Calu3 (cell line): Measurements from ENCODE around the gene GRPEL1. TPM values are rescaled to one million over a fixed set of nuclear protein-coding genes. Genes with fewer than 3 reads are reported as not detected.

Experiments used
- BruUV-seq: library from RNA; stranded (reverse); fragments of 400-500 nt; replicated peaks from 2 replicates; lab custom pipeline; 2021; lab: Mats Ljungman, UMichigan
- CTCF ChIA-PET: fragments of 300-600 bp; sonication (Branson Sonifier 250); formaldehyde crosslinking; loops from one replicate; lab custom pipeline; 2022; ENCODE audit warnings: antibody characterized with exemption; lab: Charles Lee
- DNase-seq: peaks from one replicate; pipeline ENCODE4 v3.0.0; 2022
- H3K27ac Mint-ChIP-seq: one replicate; pipeline ENCODE4 v1.8.0; 2022; ENCODE audit warnings: mixed read lengths; ENCODE audit not compliant: unreplicated experiment
- H3K27me3 Mint-ChIP-seq: one replicate; pipeline ENCODE4 v1.8.0; 2022; ENCODE audit warnings: mixed read lengths; ENCODE audit not compliant: unreplicated experiment
- H3K36me3 Mint-ChIP-seq: one replicate; pipeline ENCODE4 v1.8.0; 2022; ENCODE audit warnings: mild to moderate bottlenecking, moderate library complexity, mixed read lengths; ENCODE audit not compliant: insufficient read depth, unreplicated experiment
- H3K4me1 Mint-ChIP-seq: one replicate; pipeline ENCODE4 v1.8.0; 2022; ENCODE audit warnings: mild to moderate bottlenecking, low read depth, mixed read lengths; ENCODE audit not compliant: unreplicated experiment
- H3K4me3 Mint-ChIP-seq: one replicate; pipeline ENCODE4 v1.8.0; 2022; ENCODE audit warnings: mild to moderate bottlenecking, low read depth, moderate library complexity, mixed read lengths; ENCODE audit not compliant: unreplicated experiment
- H3K9me3 Mint-ChIP-seq: one replicate; pipeline ENCODE4 v1.8.0; 2022; ENCODE audit warnings: low read depth, mixed read lengths; ENCODE audit not compliant: unreplicated experiment
- CTCF ChIP-seq: fragments of 200-600 bp; IDR thresholded peaks from one replicate; pipeline ENCODE4 v1.8.0; 2022; ENCODE audit warnings: antibody characterized with exemption; ENCODE audit not compliant: unreplicated experiment
- intact Hi-C: fragments of 100-400 bp; cut with micrococcal nuclease; formaldehyde crosslinking; loops from one replicate; pipeline ENCODE4 v1.10.0; 2022; ENCODE audit not compliant: unreplicated experiment
- total RNA-seq: library from RNA; stranded (reverse); gene quantifications from 2 replicates; pipeline ENCODE4 v1.2.3, GENCODE V29; 2022

The GRPEL1 gene
- total RNA-seq, 1 experiment from 2014 or later = 32.2 TPM

- no peak overlapping the region for H3K4me3 Mint-ChIP-seq
- H3K9me3 Mint-ChIP-seq = no peaks in the 10 kb centered on the region
- no peak for TF ChIP-seq CTCF
- H3K27me3 Mint-ChIP-seq = no peaks in the 10 kb centered on the region
- no peak for DNase-seq
- BruUV-seq = no TSS peak
- H3K27ac Mint-ChIP-seq = no peak overlapping the region
- H3K36me3 Mint-ChIP-seq = peaks cover 5% of the 10 kb centered on the region
- CTCF ChIA-PET = no interaction called here
- no peaks in the 10 kb centered on the region for H3K4me1 Mint-ChIP-seq
- intact Hi-C loops = no loop called here
Measured at GRCh38 chr4:7018281-7018680, 49.6 kb downstream of the GRPEL1 start.

- intact Hi-C loops = no loop called here
- H3K36me3 Mint-ChIP-seq = peaks cover 5% of the 10 kb centered on the region
- CTCF ChIA-PET = no interaction called here
- no peaks in the 10 kb centered on the region for H3K4me1 Mint-ChIP-seq
- no peaks in the 10 kb centered on the region for H3K27me3 Mint-ChIP-seq
- no peak for TF ChIP-seq CTCF
- no peak for DNase-seq
- no peak overlapping the region for H3K4me3 Mint-ChIP-seq
- no TSS peak for BruUV-seq
- no peaks in the 10 kb centered on the region for H3K9me3 Mint-ChIP-seq
- no peak overlapping the region for H3K27ac Mint-ChIP-seq
Measured at GRCh38 chr4:7017446-7018048, 50.3 kb downstream of the GRPEL1 start.

- Mint-ChIP-seq H3K4me3 (no peak overlapping the region), H3K36me3 (peaks cover 5% of the 10 kb centered on the region), H3K27me3 (no peaks in the 10 kb centered on the region), H3K27ac (no peak overlapping the region), H3K4me1 (no peaks in the 10 kb centered on the region), H3K9me3 (no peaks in the 10 kb centered on the region)
- no peak for TF ChIP-seq CTCF
- BruUV-seq = no TSS peak
- DNase-seq = no peak
- CTCF ChIA-PET = no interaction called here
- intact Hi-C loops = no loop called here
Measured at GRCh38 chr4:7016512-7016911, 51.4 kb downstream of the GRPEL1 start.

GRCh38 chr4:7016086-7016485, 51.8 kb downstream of the GRPEL1 start:
- BruUV-seq = no TSS peak
- no peak for TF ChIP-seq CTCF
- no peak overlapping the region for H3K4me3 Mint-ChIP-seq
- no peaks in the 10 kb centered on the region for H3K4me1 Mint-ChIP-seq
- CTCF ChIA-PET = no interaction called here
- no peaks in the 10 kb centered on the region for H3K9me3 Mint-ChIP-seq
- H3K36me3 Mint-ChIP-seq = peaks cover 5% of the 10 kb centered on the region
- H3K27me3 Mint-ChIP-seq = no peaks in the 10 kb centered on the region
- DNase-seq = no peak
- H3K27ac Mint-ChIP-seq = no peak overlapping the region
- intact Hi-C loops = no loop called here
